ENCODE results near the gene ATP13A3. TPM values are rescaled to one million over a fixed set of nuclear protein-coding genes. Genes with fewer than 3 reads are reported as not detected.

ATP13A3 gene
- total and polyA plus RNA-seq, 2 donors (not counting 1 experiment from before 2014, with no cell fraction given): 6.1 to 61.1 TPM

GRCh38 chr3:194360568-194360967 is 126.2 kb downstream of the ATP13A3 start:
- Histone ChIP-seq H3K36me3 (replicated peaks in 1 of 2; ENCODE audit: control extremely low read depth in 1 of 2, control insufficient read depth in 1 of 2, extremely low read depth in 1 of 2, insufficient read depth in 2 of 2, low read length in 1 of 2) (no peaks in the 10 kb centered on the region), H3K4me1 (ENCODE audit: control insufficient read depth in 2 of 2, insufficient read depth in 2 of 2, low read length in 2 of 2) (no peaks in the 10 kb centered on the region), H2AFZ (ENCODE audit: insufficient read depth, low read depth, low read length, poor library complexity, severe bottlenecking) (no peak overlapping the region), H3K79me2 (ENCODE audit: control insufficient read depth, insufficient read depth, low read length) (no peaks in the 10 kb centered on the region), H3K27me3 (replicated peaks in 1 of 4; ENCODE audit: control extremely low read depth in 1 of 4, control insufficient read depth in 3 of 4, insufficient read depth in 4 of 4, low read length in 3 of 4) (peaks cover 0 to 3% (median 1%) of the 10 kb centered on the region in 4 experiments), H3K27ac (ENCODE audit: low read length in 2 of 2) (no peak overlapping the region), H3K4me2 (replicated peaks; ENCODE audit: low read depth, low read length, poor library complexity, severe bottlenecking) (no peak overlapping the region), H4K20me1 (ENCODE audit: control insufficient read depth, insufficient read depth, low read length, poor library complexity, severe bottlenecking) (no peaks in the 10 kb centered on the region), H3K9me3 (ENCODE audit: control extremely low read depth in 1 of 3, control insufficient read depth in 2 of 3, insufficient read depth in 1 of 3, low read length in 2 of 3) (no peaks in the 10 kb centered on the region), H3K9ac (ENCODE audit: low read length) (no peak overlapping the region), H3K4me3 (ENCODE audit: control extremely low read depth in 1 of 5, extremely low read depth in 1 of 5, insufficient read depth in 1 of 5, low read depth in 2 of 5, low read length in 4 of 5) (no peak overlapping the region)
- WGBS (ENCODE audit: insufficient coverage): 94% methylated on average over 18 of the region's 18 CpGs
- no peak overlapping the region for H3K27ac Mint-ChIP-seq
- no peak overlapping the region for H3K4me3 Mint-ChIP-seq
- peaks cover 35% of the 10 kb centered on the region for H3K27me3 Mint-ChIP-seq
- intact Hi-C loops (cut with micrococcal nuclease): no loop called here
- no peak for DNase-seq
- no peaks in the 10 kb centered on the region for H3K4me1 Mint-ChIP-seq
- ChIA-PET POLR2A (no interaction called here), CTCF (no interaction called here)
- no peaks in the 10 kb centered on the region for H3K9me3 Mint-ChIP-seq (ENCODE audit: insufficient read depth)
- no peak for TF ChIP-seq EZH2 (IDR thresholded peaks at IDR 0.05; ENCODE audit: borderline replicate concordance, insufficient read depth, low read depth, low read length, poor library complexity, severe bottlenecking)
- no peak for TF ChIP-seq CTCF (IDR thresholded peaks at IDR 0.05)
- no peak for ATAC-seq (ENCODE audit: low read depth)

GRCh38 chr3:194357681-194358080 is 129.1 kb downstream of the ATP13A3 start:
- ATAC-seq (ENCODE audit: low read depth): no peak
- Histone ChIP-seq H3K9ac (ENCODE audit: low read length) (no peak overlapping the region), H3K9me3 (ENCODE audit: control extremely low read depth in 1 of 3, control insufficient read depth in 2 of 3, insufficient read depth in 1 of 3, low read length in 2 of 3) (no peaks in the 10 kb centered on the region), H3K36me3 (replicated peaks in 1 of 2; ENCODE audit: control extremely low read depth in 1 of 2, control insufficient read depth in 1 of 2, extremely low read depth in 1 of 2, insufficient read depth in 2 of 2, low read length in 1 of 2) (no peaks in the 10 kb centered on the region), H2AFZ (ENCODE audit: insufficient read depth, low read depth, low read length, poor library complexity, severe bottlenecking) (no peak overlapping the region), H3K4me2 (replicated peaks; ENCODE audit: low read depth, low read length, poor library complexity, severe bottlenecking) (no peak overlapping the region), H3K4me3 (ENCODE audit: control extremely low read depth in 1 of 5, extremely low read depth in 1 of 5, insufficient read depth in 1 of 5, low read depth in 2 of 5, low read length in 4 of 5) (no peak overlapping the region), H3K27ac (ENCODE audit: low read length in 2 of 2) (no peak overlapping the region), H3K27me3 (replicated peaks in 1 of 4; ENCODE audit: control extremely low read depth in 1 of 4, control insufficient read depth in 3 of 4, insufficient read depth in 4 of 4, low read length in 3 of 4) (peaks cover 0 to 3% (median 0%) of the 10 kb centered on the region in 4 experiments), H3K4me1 (ENCODE audit: control insufficient read depth in 2 of 2, insufficient read depth in 2 of 2, low read length in 2 of 2) (no peaks in the 10 kb centered on the region), H4K20me1 (ENCODE audit: control insufficient read depth, insufficient read depth, low read length, poor library complexity, severe bottlenecking) (no peaks in the 10 kb centered on the region), H3K79me2 (ENCODE audit: control insufficient read depth, insufficient read depth, low read length) (no peaks in the 10 kb centered on the region)
- no peak overlapping the region for H3K4me3 Mint-ChIP-seq
- H3K27ac Mint-ChIP-seq: no peak overlapping the region
- H3K9me3 Mint-ChIP-seq (ENCODE audit: insufficient read depth): no peaks in the 10 kb centered on the region
- CTCF ChIA-PET: interaction anchor here (1.7 to 1.9 kb wide), 2 partner anchors 14 to 24 kb away, joined by 4 to 6 read pairs; no protein-coding TSS in a partner anchor
- WGBS (ENCODE audit: insufficient coverage): 91% methylated on average over 5 of the region's 11 CpGs
- peaks cover 31% of the 10 kb centered on the region for H3K27me3 Mint-ChIP-seq
- intact Hi-C loops (cut with micrococcal nuclease): no loop called here
- POLR2A ChIA-PET: interaction anchor here (0.6 kb wide), 1 partner anchor 45 kb away, joined by 8 read pairs; no protein-coding TSS in a partner anchor
- no peak for TF ChIP-seq CTCF (IDR thresholded peaks at IDR 0.05)
- TF ChIP-seq EZH2 (IDR thresholded peaks at IDR 0.05; ENCODE audit: borderline replicate concordance, insufficient read depth, low read depth, low read length, poor library complexity, severe bottlenecking): no peak
- no peaks in the 10 kb centered on the region for H3K4me1 Mint-ChIP-seq
- no peak for DNase-seq

Data from B cell (primary cell).